ENCODE data around the gene WDFY2.

The WDFY2 gene

DNA sequence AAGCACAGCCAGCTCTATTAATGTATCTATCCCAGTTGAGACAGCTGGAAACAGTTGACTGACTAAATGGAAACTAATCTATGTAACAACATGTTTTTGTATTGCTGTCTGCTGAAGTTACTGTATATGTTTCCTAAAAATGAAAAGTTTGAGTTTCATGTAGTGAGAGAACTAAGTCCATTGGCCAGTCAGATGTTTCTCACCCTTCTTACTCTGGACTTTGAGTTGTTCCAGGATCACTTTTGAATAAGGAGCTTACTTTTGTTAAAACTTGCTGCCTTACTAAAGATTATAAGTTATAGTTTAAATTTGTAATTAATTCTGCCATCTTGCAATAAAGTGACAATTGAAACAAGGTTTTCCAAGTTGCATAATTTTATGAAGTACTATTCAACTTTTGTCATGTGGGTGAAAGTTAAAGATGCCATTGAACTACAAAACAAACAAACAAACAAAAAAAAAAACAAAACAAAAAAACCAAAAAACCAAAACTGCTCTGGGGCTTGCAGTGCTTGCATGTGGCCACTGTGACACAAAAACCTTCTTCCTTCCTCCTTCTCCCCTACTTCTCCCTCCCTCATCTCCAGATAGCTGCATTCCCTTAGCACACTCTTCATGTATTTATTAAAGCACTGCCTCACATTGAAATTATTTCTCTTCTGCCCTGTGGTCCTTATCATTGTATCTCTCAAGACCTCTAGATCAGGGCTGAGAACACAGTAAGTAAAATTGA, 15.3 kb downstream of the WDFY2 start:
- Histone ChIP-seq H3K27ac (no peak overlapping the region), H3K4me3 (no peak overlapping the region), H3K27me3 (no peaks in the 10 kb centered on the region), H3K36me3 (no peaks in the 10 kb centered on the region), H3K4me1 (no peaks in the 10 kb centered on the region), H3K9me3 (no peaks in the 10 kb centered on the region)
- DNase-seq = no peak
- intact Hi-C loops (cut with DNase I; ENCODE audit: low total_unique reads) = no loop called here
- TF ChIP-seq, protein P1, sequence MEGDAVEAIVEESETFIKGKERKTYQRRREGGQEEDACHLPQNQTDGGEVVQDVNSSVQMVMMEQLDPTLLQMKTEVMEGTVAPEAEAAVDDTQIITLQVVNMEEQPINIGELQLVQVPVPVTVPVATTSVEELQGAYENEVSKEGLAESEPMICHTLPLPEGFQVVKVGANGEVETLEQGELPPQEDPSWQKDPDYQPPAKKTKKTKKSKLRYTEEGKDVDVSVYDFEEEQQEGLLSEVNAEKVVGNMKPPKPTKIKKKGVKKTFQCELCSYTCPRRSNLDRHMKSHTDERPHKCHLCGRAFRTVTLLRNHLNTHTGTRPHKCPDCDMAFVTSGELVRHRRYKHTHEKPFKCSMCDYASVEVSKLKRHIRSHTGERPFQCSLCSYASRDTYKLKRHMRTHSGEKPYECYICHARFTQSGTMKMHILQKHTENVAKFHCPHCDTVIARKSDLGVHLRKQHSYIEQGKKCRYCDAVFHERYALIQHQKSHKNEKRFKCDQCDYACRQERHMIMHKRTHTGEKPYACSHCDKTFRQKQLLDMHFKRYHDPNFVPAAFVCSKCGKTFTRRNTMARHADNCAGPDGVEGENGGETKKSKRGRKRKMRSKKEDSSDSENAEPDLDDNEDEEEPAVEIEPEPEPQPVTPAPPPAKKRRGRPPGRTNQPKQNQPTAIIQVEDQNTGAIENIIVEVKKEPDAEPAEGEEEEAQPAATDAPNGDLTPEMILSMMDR (IDR thresholded peaks at IDR 0.05) = no peak

- Histone ChIP-seq H3K9me3 (no peaks in the 10 kb centered on the region), H3K27me3 (no peaks in the 10 kb centered on the region), H3K27ac (no peak overlapping the region), H3K36me3 (no peaks in the 10 kb centered on the region), H3K4me1 (peaks cover 0 to 9% (median 0%) of the 10 kb centered on the region in 4 donors), H3K4me3 (no peak overlapping the region)
- TF ChIP-seq, protein P1 (IDR thresholded peaks at IDR 0.05) = no peak
- intact Hi-C loops (cut with DNase I; ENCODE audit: low total_unique reads) = no loop called here
- no peak for DNase-seq
Observed at GRCh38 chr13:51600703-51601102, 16.4 kb downstream of the WDFY2 start.

DNA sequence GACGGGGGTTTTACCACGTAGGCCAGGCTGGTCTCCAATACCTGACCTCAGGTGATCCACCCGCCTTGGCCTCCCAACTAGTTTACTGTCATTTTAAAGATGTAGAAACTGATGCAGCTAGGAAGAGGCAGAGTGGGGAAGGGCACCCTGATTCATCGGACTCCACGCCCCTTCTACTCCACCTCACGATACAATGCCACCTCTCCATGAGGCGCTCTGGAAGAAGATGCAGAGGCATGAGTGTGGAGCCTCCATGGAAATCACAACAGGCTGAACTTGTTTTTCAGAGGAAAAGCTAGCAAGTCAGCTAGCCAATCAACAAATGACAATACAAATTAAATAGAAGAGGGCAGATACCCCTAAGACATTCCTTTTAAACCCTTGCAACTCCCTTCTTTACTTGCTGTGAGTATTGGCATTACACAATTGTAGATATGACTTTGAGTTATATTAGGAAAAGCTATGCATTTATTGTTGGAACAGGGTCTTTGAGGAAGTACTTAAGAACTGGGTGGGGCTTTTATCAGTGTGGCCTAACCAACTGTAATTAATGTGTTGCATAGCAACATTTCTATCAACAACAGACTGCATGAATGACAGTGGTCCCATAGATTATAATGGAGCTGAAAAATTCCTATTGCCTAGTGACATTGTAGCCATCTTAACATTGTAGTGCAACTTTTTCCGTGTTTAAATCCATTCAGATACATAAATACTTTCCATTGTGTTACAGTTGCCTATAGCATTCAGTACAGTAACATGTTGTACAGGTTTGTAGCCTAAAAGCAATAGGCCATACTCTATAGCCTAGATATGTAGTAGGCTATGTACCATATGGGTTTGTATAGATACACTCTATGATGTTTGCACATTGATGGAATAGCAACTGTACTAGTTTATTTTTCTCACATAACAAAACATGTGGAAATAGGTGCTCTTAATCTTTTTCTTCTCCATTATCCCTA, 17.6 kb downstream of the WDFY2 start:
- Histone ChIP-seq H3K36me3 (no peaks in the 10 kb centered on the region), H3K27ac (no peak overlapping the region), H3K4me1 (peaks cover 0 to 15% (median 0%) of the 10 kb centered on the region in 4 donors), H3K4me3 (no peak overlapping the region), H3K27me3 (no peaks in the 10 kb centered on the region), H3K9me3 (no peaks in the 10 kb centered on the region)
- DNase-seq = no peak
- TF ChIP-seq, protein P1 (IDR thresholded peaks at IDR 0.05) = no peak
- intact Hi-C loops (cut with DNase I; ENCODE audit: low total_unique reads) = no loop called here

DNA sequence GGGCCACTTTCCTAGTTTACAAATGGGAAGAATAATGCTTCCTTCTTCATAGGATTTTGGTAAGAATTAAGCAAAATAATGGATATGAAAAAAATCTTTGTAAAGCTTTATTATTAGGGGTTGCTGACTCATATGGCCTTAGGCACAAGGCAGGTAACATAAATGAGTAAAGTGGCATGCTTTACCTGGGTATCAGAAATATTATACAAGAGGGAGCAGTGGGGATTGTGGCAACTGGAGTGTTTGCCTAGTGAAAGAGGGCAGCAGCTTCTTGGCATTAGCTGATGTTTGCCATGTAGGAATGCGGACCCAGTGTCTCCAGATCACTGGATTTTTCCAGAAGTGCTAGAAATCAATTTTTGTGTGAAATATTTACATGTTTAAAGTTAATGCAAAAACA, 19.5 kb downstream of the WDFY2 start:
- Histone ChIP-seq H3K4me1 (peaks cover 0 to 18% (median 0%) of the 10 kb centered on the region in 4 donors), H3K4me3 (no peak overlapping the region), H3K36me3 (no peaks in the 10 kb centered on the region), H3K27me3 (no peaks in the 10 kb centered on the region), H3K9me3 (no peaks in the 10 kb centered on the region), H3K27ac (no peak overlapping the region)
- TF ChIP-seq, protein P1 (IDR thresholded peaks at IDR 0.05) = no peak
- intact Hi-C loops (cut with DNase I; ENCODE audit: low total_unique reads) = no loop called here
- DNase-seq = no peak

- Histone ChIP-seq H3K27me3 (no peaks in the 10 kb centered on the region), H3K36me3 (no peaks in the 10 kb centered on the region), H3K9me3 (no peaks in the 10 kb centered on the region), H3K4me3 (no peak overlapping the region), H3K4me1 (peaks cover 0 to 18% (median 0%) of the 10 kb centered on the region in 4 donors), H3K27ac (no peak overlapping the region)
- intact Hi-C loops (cut with DNase I; ENCODE audit: low total_unique reads) = no loop called here
- DNase-seq = no peak
- TF ChIP-seq, protein P1 (IDR thresholded peaks at IDR 0.05) = no peak
Observed at GRCh38 chr13:51605698-51606097, 21.4 kb downstream of the WDFY2 start.

All from tibial artery (tissue), 4 donors.